ENCODE data around the gene RASGEF1C.

Gene RASGEF1C

GRCh38 chr5:180209137-180209581 is at the start of gene RASGEF1C:
Gene RASGEF1C (minus strand): TSS chr5:180209211. CDS start chr5:180138052, 71,159 bp downstream.
- peak; percentile 23 for DNase-seq

GRCh38 chr5:180253036-180253824 is 44.2 kb upstream of the RASGEF1C start:
- DNase-seq, result no peak

- no peak for DNase-seq
Observed at GRCh38 chr5:180251887-180252286, 42.9 kb upstream of the RASGEF1C start.

- no peak for DNase-seq
Observed at GRCh38 chr5:180251141-180251540, 42.1 kb upstream of the RASGEF1C start.

- no peak for DNase-seq
Observed at GRCh38 chr5:180250329-180250728, 41.3 kb upstream of the RASGEF1C start.

GRCh38 chr5:180241600-180241999 is 32.6 kb upstream of the RASGEF1C start:
- no peak for DNase-seq

- no peak for DNase-seq
Observed at GRCh38 chr5:180238631-180239030, 29.6 kb upstream of the RASGEF1C start.

GRCh38 chr5:180235846-180236245 is 26.8 kb upstream of the RASGEF1C start:
- no peak for DNase-seq

- DNase-seq, result no peak
Observed at GRCh38 chr5:180235077-180235476, 26.1 kb upstream of the RASGEF1C start.

- no peak for DNase-seq
Observed at GRCh38 chr5:180234271-180234670, 25.3 kb upstream of the RASGEF1C start.

- DNase-seq, result no peak
Observed at GRCh38 chr5:180233729-180234128, 24.7 kb upstream of the RASGEF1C start.

- no peak for DNase-seq
Observed at GRCh38 chr5:180230017-180230416, 21.0 kb upstream of the RASGEF1C start.

GRCh38 chr5:180222056-180222455 is 13.0 kb upstream of the RASGEF1C start:
- no peak for DNase-seq

- no peak for DNase-seq
Observed at GRCh38 chr5:180217797-180218196, 8.8 kb upstream of the RASGEF1C start.

- DNase-seq, result no peak
Observed at GRCh38 chr5:180216646-180217171, 7.7 kb upstream of the RASGEF1C start.

GRCh38 chr5:180215783-180216630 is 7.0 kb upstream of the RASGEF1C start:
- DNase-seq, result no peak

GRCh38 chr5:180214870-180215770 is 6.1 kb upstream of the RASGEF1C start:
- DNase-seq, result no peak

- no peak for DNase-seq
Observed at GRCh38 chr5:180213657-180214207, 4.7 kb upstream of the RASGEF1C start.

GRCh38 chr5:180213256-180213600 is 4.2 kb upstream of the RASGEF1C start:
- no peak for DNase-seq

- no peak for DNase-seq
Observed at GRCh38 chr5:180212363-180213255, 3.6 kb upstream of the RASGEF1C start.

- DNase-seq, result no peak
Observed at GRCh38 chr5:180211761-180212035, 2.7 kb upstream of the RASGEF1C start.

All from activated effector memory CD4-positive, alpha-beta T cell treated with Interleukin-2 at 50 U/mL for 16 hours (primary cell).